HuH-7 (cell line): ENCODE results near the gene GHDC.
A peak's percentile ranks its signal among the peaks of the same experiment; 100 is the strongest.
"Not testable (repeated sequence)": the region's sequence is repeated elsewhere in the genome, so short reads cannot be mapped to it uniquely, and the experiment has no call there.

ENCODE experiments used
- DNase-seq: peaks from one replicate; pipeline ENCODE4 v3.0.0; 2011; ENCODE audit warnings: low spot score

The GHDC gene

DNA sequence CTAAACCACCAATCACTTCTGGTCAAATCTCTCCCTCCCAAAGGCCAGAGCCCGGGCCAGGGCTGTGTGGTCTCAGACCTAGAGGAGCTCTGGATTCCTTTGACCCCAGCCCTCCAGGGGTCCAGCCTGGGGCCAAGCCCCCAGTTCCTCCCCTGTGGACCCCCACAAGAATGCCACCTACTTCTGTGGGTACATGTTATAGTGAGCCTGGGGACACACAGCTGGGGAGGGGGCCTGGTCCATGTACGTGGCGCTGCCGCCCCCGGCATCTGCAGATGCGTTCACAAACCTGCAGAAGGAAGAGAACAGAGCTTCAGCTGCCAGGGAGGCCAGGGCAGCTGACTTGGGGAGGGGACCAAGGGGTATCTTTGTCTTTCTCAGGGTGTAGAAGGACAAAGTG, 7.9 kb upstream of the GHDC start:
- DNase-seq = no peak

- DNase-seq = no peak
Observed at GRCh38 chr17:42201458-42201772, 7.1 kb upstream of the GHDC start.

DNA sequence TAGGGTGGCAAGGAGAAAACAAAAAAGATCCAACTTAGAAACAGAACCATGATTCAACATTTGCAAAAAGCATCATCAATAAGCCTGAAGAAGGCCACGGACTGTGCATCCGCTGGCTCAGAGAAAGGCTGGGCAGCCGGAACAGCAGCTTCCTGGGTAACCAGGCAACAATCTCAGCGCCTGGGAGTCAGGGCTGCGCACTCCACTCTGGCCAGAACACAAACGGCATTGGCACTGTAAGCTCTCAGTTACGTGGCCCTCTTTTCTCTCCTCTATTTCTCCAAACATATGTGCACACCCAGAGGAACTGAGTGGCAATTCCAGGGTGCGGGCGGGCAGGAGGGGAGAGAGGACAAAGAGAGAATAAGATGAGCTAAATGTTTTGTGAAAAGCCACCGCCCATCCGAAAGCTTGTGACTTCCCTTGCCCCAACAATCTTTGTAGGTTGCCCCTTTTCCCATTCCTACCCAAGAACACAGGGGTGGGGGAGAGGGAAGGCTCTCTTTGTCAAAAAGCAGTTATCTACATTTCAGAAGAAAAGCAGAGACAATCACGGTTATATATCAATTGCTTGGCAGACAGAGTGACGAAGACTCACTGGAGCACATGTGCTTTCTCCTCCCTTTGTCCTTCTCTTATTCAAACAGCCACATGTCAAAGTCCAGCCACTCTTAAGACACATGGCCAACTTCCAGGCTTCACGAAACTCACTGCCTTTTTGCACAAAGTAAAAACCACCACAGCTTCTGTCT, 6.6 kb upstream of the GHDC start:
- DNase-seq = no peak

GRCh38 chr17:42199416-42200011, 5.2 kb upstream of the GHDC start:
- no peak for DNase-seq

DNA sequence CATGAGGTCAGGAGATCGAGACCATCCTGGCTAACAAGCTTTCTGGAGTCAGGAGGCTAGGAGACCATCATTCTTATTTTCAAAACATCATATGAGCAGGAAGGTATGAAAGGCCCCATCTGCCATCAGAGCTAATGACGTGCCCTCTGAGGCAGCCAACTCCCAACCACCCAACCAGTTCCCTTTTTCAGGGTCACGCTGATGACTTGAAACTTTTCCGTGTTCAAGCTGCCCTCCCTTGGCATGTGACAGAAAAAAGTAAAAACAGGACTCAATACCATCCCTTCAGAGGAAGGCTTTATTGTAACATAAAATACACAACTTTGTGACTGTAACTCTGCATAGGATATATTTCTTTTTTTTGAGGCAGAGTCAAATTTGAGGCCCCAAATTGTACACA, 4.6 kb upstream of the GHDC start:
- DNase-seq = no peak

DNA sequence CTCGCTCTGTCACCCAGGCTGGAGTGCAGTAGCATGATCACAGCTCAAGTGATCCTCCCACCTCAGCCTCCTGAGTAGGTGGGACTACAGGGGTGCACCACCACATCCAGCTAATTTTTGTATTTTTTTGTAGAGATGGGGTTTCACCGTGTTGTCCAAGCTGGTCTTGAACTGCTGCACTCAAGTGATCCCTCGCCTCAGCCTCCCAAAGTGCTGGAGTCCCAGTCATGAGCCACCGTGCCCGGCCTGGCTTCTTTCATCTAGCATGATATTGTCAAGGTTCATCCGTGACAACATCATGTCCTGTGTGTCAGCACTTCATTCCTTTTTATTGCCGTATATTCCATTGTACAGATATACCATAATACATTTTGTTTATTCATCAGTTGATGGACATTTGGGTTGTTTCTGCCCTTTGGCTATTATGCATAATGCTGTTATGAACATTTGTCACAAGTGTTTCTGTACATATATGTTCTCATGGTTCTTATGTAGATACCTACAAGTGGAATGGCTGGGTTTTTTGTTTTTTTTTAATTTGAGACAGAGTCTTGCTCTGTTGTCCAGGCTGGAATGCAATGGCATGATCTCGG, 3.4 kb upstream of the GHDC start:
- no peak for DNase-seq

GRCh38 chr17:42193216-42193968, 902 bp downstream of the GHDC start:
- no peak for DNase-seq

GRCh38 chr17:42192189-42193126, 1.8 kb downstream of the GHDC start:
- no peak for DNase-seq

DNA sequence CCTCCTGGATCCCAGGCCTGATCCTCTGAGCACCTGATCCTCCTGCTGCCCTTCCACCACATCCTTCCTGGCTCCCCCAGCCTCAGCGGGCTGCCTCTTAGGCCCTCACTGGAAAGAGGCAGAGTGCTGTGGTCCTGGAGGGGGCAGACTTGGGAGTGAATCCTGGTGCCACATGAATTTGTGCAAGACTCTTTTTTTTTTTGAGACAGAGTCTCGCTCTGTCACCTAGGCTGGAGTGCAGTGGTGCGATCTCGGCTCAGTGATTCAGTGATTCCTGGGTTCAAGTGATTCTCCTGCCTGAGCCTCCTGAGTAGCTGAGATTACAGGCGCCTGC, 3.1 kb downstream of the GHDC start:
- no peak for DNase-seq

DNA sequence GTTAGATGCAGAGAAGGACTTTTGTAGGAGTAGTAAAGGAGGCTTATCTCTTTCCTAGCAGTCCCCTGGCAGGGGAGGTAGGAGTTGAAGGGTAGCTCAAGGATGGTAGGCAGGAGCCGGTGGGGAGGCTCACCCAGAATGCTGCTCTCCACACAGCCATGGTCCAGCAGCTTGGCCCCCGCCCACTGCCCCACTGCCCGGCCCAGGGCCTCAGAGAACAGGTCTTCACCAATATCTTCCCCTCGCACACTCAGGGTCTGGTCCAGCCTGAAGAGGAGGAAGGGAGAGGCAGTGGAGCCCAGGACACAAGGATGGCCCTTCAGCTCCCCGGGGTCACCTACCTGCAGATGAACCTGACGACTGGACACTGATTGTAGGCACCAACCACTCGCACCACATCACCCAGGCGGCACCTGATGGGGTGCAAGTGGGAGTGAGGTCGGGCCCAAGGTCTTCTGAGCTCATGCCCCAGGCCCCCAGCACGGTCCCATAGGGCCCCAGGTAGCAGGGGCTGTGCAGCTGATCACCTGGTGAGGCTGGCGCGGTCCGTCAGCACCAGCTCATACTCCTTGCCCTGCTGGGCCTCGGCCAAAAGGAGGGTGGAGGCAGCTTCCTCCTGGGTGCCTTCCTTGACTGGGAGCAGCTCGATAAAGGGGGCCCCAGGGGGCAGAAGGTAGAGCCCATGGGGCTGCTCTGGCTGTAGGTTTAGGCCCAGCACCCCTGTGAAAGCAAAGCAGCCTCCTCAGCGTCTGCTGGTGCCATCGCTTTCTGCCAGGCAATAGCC, 3.6 kb downstream of the GHDC start:
- no peak for DNase-seq

GRCh38 chr17:42189651-42189965, 4.7 kb downstream of the GHDC start:
- DNase-seq = no peak

- DNase-seq = no peak
Observed at GRCh38 chr17:42188749-42189650, 5.3 kb downstream of the GHDC start.

- no peak for DNase-seq
Observed at GRCh38 chr17:42187833-42188232, 6.5 kb downstream of the GHDC start.

DNA sequence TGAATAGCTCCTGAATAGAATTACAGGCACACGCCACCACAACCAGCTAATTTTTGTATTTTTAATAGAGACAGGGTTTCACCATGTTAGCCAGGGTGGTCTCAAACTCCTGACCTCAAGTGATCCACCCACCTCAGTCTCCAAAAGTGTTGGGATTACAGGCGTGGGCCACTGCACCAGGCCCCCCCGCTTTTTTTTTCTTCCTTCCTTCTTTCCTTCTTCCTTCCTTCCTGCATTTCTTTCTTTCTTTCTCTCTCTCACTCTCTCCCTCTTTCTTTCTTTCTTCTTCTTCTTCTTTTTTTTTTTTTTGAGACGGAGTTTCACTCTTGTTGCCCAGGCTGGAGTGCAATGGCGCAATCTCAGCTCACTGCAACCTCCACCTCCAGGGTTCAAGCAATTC, 8.1 kb downstream of the GHDC start:
- not testable (repeated sequence) for DNase-seq

GRCh38 chr17:42185621-42185930, 8.7 kb downstream of the GHDC start:
- no peak for DNase-seq

DNA sequence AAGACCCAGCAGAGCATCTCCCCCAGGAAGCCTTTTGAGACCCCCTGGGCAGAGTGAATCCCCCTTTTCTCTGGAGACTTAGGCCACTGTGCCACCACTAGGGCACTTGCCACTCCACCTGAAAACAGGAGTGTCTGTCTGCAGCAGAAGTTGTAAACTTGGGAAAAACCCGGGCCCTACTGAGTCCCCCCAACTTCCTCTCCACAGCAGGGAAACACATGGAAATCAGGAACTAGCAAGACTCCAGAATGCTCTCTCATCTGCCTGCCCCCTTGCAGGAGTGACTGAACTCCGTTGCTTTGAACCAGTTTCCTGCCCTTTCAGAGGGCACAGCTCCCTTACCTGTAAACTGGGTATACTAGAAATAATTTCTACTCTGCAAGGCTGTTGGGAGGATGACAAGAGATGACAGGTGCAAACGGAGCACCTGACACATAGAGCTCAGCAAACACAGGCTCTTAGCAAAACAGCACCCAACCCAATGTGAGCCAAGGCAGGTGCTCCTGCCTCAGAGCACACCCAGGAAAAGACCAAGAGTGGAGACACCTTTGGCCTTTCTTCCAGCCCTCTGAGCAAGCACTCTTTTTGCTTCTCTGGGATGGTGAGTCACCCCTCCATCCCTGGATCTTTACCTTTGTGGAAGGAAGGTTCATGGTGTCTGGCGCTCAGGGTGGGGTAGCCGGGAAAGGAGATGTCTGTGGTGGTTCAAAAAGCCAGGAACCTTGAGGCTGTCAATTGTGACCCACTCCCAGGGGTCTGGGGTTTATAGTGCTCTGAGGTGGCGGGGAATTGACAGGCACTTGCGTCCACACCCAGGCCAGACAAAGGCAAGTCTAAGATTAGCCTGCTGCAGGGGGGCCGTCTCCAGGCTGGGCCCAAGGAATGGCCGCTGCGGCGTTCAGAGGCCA, 9.3 kb downstream of the GHDC start, which contains the start of gene HCRT:
HCRT (minus strand) TSS at position 740 of the 908 bp plus-strand sequence; CDS start at position 653, 87 bp downstream.
- no peak for DNase-seq

DNA sequence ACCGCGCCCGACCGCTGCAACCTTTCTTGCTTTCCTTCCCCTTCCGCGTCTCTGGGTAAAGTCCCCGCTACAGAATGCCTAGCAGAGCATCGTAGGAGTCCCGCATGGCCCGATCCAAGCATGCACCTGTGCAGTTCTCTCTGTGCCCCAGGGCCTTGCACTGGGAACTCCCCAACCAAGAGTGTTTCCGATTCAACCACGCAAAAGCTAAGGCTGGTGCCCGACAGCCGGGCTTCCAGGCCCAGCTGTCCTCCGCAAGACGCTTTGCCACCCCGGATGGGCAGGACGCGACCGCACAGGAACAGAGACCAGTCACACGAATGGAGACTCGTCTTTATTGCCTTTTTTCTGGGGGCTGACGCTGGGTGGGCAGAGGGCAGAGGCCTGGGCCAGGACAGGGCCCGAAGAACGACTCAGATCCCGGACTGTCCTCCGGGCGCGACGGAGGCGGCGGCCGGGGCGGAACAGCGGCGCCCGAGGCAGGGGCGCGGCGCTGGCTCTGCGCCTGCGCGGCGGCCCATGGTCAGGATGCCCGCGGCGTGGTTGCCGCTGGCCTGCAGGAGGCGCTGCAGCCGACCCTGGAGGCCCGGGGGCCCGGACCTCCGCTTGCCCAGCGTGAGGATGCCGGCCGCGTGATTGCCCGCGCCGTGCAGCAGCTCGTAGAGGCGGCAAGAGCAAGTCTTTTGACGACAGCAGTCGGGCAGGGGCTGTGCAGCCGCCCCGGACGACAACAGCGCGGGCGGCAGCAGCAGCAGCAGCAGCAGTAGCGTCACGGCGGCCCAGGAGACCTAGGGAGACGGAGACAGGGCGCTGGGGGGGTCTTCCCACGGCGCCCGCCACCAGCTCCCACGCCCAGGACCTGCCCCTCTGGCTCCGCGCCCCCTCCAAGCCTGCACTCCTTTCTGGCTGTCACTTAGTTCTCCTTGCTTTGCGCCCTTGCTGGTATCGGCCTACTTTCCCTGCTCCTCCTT, 10.3 kb downstream of the GHDC start:
- peak; percentile 97 for DNase-seq
